DOHH2 (cell line): ENCODE measurements around the gene PCDH8.

Experiments used
- CTCF ChIP-seq: fragments of 200-600 bp; sonication (generic); IDR thresholded peaks from one replicate; pipeline ENCODE4 v1.5.1; 2014; ENCODE audit warnings: antibody characterized with exemption, mild to moderate bottlenecking, low read depth, low read length; ENCODE audit not compliant: poor library complexity, severe bottlenecking
- EZH2phosphoT487 ChIP-seq: fragments of 200-600 bp; sonication (generic); IDR thresholded peaks from 2 replicates; pipeline ENCODE4 v1.6.1; 2017; ENCODE audit warnings: borderline replicate concordance, mild to moderate bottlenecking, antibody characterized with exemption, low read length, moderate library complexity, mixed read lengths

GRCh38 chr13:52869050-52869449, 20.6 kb upstream of the PCDH8 start:
- TF ChIP-seq CTCF (no peak), EZH2phosphoT487 (no peak)
